SK-N-SH treated with all-trans-retinoic acid at 6 μM for 48 hours (cell line): ENCODE results near the gene PARD3.

Source experiments
- ATAC-seq: fragments of 200-7000 bp; cut with Tn5 transposase; 3 replicates; pipeline ENCODE4 v1.9.1; 2020; ENCODE audit warnings: mild to moderate bottlenecking, moderate library complexity
- BACH2 ChIP-seq: fragments of 250-450 bp; sonication (Bioruptor Pico); IDR thresholded peaks from 2 replicates; pipeline ENCODE4 v1.9.0; 2021; ENCODE audit warnings: mild to moderate bottlenecking, borderline replicate concordance
- CREB5 ChIP-seq: fragments of 250-450 bp; sonication (Bioruptor Pico); IDR thresholded peaks from 2 replicates; pipeline ENCODE4 v1.5.1; 2020; ENCODE audit warnings: low read depth, mild to moderate bottlenecking, moderate library complexity
- CSDC2 ChIP-seq: fragments of 250-450 bp; sonication (Bioruptor Pico); IDR thresholded peaks from 2 replicates; pipeline ENCODE4 v1.5.0; 2020; ENCODE audit warnings: mild to moderate bottlenecking, moderate library complexity
- GLIS3 ChIP-seq: fragments of 250-450 bp; sonication (Bioruptor Pico); IDR thresholded peaks from 2 replicates; pipeline ENCODE4 v1.5.0; 2020; ENCODE audit warnings: mild to moderate bottlenecking, moderate library complexity
- ISL1 ChIP-seq: fragments of 250-450 bp; sonication (Bioruptor Pico); IDR thresholded peaks from 2 replicates; pipeline ENCODE4 v2.1.2; 2022; ENCODE audit warnings: mild to moderate bottlenecking, moderate library complexity
- OSR1 ChIP-seq: fragments of 250-450 bp; sonication (Bioruptor Pico); IDR thresholded peaks from 2 replicates; pipeline ENCODE4 v1.8.0; 2022; ENCODE audit warnings: moderate library complexity, mild to moderate bottlenecking, inconsistent platforms
- POU6F1 ChIP-seq: fragments of 250-450 bp; sonication (Bioruptor Pico); IDR thresholded peaks from 2 replicates; pipeline ENCODE4 v1.8.0; 2021; ENCODE audit warnings: low read depth, mild to moderate bottlenecking, moderate library complexity, borderline replicate concordance
- PPARA ChIP-seq: fragments of 250-450 bp; sonication (Bioruptor Pico); IDR thresholded peaks from 2 replicates; pipeline ENCODE4 v1.5.0; 2020; ENCODE audit warnings: mild to moderate bottlenecking, borderline replicate concordance
- RARB ChIP-seq: fragments of 250-450 bp; sonication (Bioruptor Pico); IDR thresholded peaks from 2 replicates; pipeline ENCODE4 v1.8.0; 2021; ENCODE audit warnings: mild to moderate bottlenecking, moderate library complexity
- SNAI2 ChIP-seq: fragments of 250-450 bp; sonication (Bioruptor Pico); IDR thresholded peaks from 2 replicates; pipeline ENCODE4 v1.5.0; 2020; ENCODE audit warnings: mild to moderate bottlenecking, moderate library complexity
- TCF4 ChIP-seq: fragments of 250-450 bp; sonication (Bioruptor Pico); IDR thresholded peaks from 2 replicates; pipeline ENCODE4 v1.8.0; 2021; ENCODE audit warnings: mild to moderate bottlenecking, moderate library complexity, borderline replicate concordance
- TOX ChIP-seq: fragments of 250-450 bp; sonication (Bioruptor Pico); IDR thresholded peaks from 2 replicates; pipeline ENCODE4 v1.8.0; 2021; ENCODE audit warnings: mild to moderate bottlenecking, moderate library complexity, borderline replicate concordance
- ZC3H10 ChIP-seq: fragments of 250-450 bp; sonication (Bioruptor Pico); IDR thresholded peaks from 2 replicates; pipeline ENCODE4 v1.5.1; 2021; ENCODE audit warnings: mild to moderate bottlenecking, moderate library complexity
- ZFP3 ChIP-seq: fragments of 250-450 bp; sonication (Bioruptor Pico); IDR thresholded peaks from 2 replicates; pipeline ENCODE4 v1.5.0; 2020; ENCODE audit warnings: mild to moderate bottlenecking, moderate library complexity
- ZFP30 ChIP-seq: fragments of 450-650 bp; formaldehyde crosslinking; IDR thresholded peaks from 2 replicates; pipeline ENCODE4 v1.5.0; 2022; ENCODE audit warnings: mild to moderate bottlenecking, moderate library complexity
- ZNF565 ChIP-seq: fragments of 450-650 bp; formaldehyde crosslinking; conservative IDR thresholded peaks from 2 replicates; pipeline ENCODE4 v1.5.0; 2020; ENCODE audit warnings: low read depth, mild to moderate bottlenecking, moderate library complexity
- ZNF8 ChIP-seq: fragments of 450-650 bp; formaldehyde crosslinking; IDR thresholded peaks from 2 replicates; pipeline ENCODE4 v1.5.0; 2020; ENCODE audit warnings: mild to moderate bottlenecking, moderate library complexity
- TF ChIP-seq, protein P1 (sequence below): fragments of 250-450 bp; sonication (Bioruptor Pico); IDR thresholded peaks from 2 replicates; pipeline ENCODE4 v1.5.1; 2021; ENCODE audit warnings: mild to moderate bottlenecking, moderate library complexity
- TF ChIP-seq, protein P2 (sequence below): fragments of 250-450 bp; sonication (Bioruptor Pico); IDR thresholded peaks from 2 replicates; pipeline ENCODE4 v1.8.0; 2020; ENCODE audit warnings: mild to moderate bottlenecking, moderate library complexity, borderline replicate concordance
- TF ChIP-seq, protein P3 (sequence below): fragments of 250-450 bp; sonication (Bioruptor Pico); IDR thresholded peaks from 2 replicates; pipeline ENCODE4 v1.5.0; 2020; ENCODE audit warnings: mild to moderate bottlenecking, moderate library complexity

The PARD3 gene

GRCh38 chr10:34813626-34814222 is 1.4 kb downstream of the PARD3 start:
- no peak for TF ChIP-seq ZC3H10 (CRISPR knock-in tag)
- no peak for TF ChIP-seq GLIS3
- TF ChIP-seq ZNF8 (CRISPR knock-in tag), result no peak
- no peak for TF ChIP-seq SNAI2 (CRISPR knock-in tag)
- TF ChIP-seq OSR1 (CRISPR knock-in tag), result no peak
- TF ChIP-seq PPARA (CRISPR knock-in tag), result no peak
- no peak for TF ChIP-seq ISL1
- TF ChIP-seq, protein P1, sequence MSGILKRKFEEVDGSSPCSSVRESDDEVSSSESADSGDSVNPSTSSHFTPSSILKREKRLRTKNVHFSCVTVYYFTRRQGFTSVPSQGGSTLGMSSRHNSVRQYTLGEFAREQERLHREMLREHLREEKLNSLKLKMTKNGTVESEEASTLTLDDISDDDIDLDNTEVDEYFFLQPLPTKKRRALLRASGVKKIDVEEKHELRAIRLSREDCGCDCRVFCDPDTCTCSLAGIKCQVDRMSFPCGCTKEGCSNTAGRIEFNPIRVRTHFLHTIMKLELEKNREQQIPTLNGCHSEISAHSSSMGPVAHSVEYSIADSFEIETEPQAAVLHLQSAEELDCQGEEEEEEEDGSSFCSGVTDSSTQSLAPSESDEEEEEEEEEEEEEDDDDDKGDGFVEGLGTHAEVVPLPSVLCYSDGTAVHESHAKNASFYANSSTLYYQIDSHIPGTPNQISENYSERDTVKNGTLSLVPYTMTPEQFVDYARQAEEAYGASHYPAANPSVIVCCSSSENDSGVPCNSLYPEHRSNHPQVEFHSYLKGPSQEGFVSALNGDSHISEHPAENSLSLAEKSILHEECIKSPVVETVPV (CRISPR knock-in tag), result no peak
- no peak for TF ChIP-seq TOX
- TF ChIP-seq, protein P2, sequence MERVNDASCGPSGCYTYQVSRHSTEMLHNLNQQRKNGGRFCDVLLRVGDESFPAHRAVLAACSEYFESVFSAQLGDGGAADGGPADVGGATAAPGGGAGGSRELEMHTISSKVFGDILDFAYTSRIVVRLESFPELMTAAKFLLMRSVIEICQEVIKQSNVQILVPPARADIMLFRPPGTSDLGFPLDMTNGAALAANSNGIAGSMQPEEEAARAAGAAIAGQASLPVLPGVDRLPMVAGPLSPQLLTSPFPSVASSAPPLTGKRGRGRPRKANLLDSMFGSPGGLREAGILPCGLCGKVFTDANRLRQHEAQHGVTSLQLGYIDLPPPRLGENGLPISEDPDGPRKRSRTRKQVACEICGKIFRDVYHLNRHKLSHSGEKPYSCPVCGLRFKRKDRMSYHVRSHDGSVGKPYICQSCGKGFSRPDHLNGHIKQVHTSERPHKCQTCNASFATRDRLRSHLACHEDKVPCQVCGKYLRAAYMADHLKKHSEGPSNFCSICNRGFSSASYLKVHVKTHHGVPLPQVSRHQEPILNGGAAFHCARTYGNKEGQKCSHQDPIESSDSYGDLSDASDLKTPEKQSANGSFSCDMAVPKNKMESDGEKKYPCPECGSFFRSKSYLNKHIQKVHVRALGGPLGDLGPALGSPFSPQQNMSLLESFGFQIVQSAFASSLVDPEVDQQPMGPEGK (CRISPR knock-in tag), result no peak
- no peak for TF ChIP-seq POU6F1 (CRISPR knock-in tag)
- TF ChIP-seq BACH2 (CRISPR knock-in tag), result no peak
- no peak for TF ChIP-seq ZFP30 (CRISPR knock-in tag)
- TF ChIP-seq ZNF565, result no peak
- no peak for TF ChIP-seq CREB5 (CRISPR knock-in tag)
- no peak for TF ChIP-seq RARB (CRISPR knock-in tag)
- TF ChIP-seq TCF4, result no peak
- no peak for TF ChIP-seq ZFP3 (CRISPR knock-in tag)
- no peak for TF ChIP-seq CSDC2
- TF ChIP-seq, protein P3, sequence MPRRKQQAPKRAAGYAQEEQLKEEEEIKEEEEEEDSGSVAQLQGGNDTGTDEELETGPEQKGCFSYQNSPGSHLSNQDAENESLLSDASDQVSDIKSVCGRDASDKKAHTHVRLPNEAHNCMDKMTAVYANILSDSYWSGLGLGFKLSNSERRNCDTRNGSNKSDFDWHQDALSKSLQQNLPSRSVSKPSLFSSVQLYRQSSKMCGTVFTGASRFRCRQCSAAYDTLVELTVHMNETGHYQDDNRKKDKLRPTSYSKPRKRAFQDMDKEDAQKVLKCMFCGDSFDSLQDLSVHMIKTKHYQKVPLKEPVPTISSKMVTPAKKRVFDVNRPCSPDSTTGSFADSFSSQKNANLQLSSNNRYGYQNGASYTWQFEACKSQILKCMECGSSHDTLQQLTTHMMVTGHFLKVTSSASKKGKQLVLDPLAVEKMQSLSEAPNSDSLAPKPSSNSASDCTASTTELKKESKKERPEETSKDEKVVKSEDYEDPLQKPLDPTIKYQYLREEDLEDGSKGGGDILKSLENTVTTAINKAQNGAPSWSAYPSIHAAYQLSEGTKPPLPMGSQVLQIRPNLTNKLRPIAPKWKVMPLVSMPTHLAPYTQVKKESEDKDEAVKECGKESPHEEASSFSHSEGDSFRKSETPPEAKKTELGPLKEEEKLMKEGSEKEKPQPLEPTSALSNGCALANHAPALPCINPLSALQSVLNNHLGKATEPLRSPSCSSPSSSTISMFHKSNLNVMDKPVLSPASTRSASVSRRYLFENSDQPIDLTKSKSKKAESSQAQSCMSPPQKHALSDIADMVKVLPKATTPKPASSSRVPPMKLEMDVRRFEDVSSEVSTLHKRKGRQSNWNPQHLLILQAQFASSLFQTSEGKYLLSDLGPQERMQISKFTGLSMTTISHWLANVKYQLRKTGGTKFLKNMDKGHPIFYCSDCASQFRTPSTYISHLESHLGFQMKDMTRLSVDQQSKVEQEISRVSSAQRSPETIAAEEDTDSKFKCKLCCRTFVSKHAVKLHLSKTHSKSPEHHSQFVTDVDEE (CRISPR knock-in tag), result no peak
- peak; percentile 34 for ATAC-seq

DNA sequence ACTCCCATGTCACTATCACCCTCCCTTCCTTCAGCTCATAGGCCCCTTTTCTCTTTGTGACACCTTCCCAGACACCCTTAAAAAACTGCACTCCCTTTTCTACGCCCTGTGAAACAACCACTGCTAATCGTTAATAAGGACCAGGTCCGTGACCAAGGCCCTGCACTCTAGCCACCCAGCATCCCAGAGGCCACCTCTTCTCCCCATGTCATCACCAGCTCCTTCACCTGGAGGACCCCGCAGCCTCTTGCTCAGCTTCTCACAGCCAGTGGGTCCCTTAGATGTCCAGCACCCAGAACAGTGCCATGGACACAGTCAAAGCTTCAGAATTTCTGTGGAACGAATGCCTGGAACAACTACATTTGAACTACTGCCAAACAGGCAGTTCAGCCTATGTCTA is 2.3 kb downstream of the PARD3 start:
- TF ChIP-seq ZC3H10 (CRISPR knock-in tag) (no peak), RARB (CRISPR knock-in tag) (no peak), POU6F1 (CRISPR knock-in tag) (no peak), CREB5 (CRISPR knock-in tag) (no peak), TOX (no peak), ZNF565 (no peak), CSDC2 (no peak), SNAI2 (CRISPR knock-in tag) (no peak), OSR1 (CRISPR knock-in tag) (no peak), ZNF8 (CRISPR knock-in tag) (no peak)
- TF ChIP-seq, protein P1 (CRISPR knock-in tag), result no peak
- TF ChIP-seq, protein P2 (CRISPR knock-in tag), result no peak
- no peak for ATAC-seq
